ENCODE results near the gene PRKN.

The PRKN gene

GRCh38 chr6:162618448-162619002, 109.0 kb downstream of the PRKN start:
- no peak for DNase-seq (ENCODE audit: low spot score)

- DNase-seq (ENCODE audit: low spot score), result no peak
Measured at GRCh38 chr6:162615016-162615705, 112.4 kb downstream of the PRKN start.

GRCh38 chr6:162613310-162613709, 114.3 kb downstream of the PRKN start:
- DNase-seq (ENCODE audit: low spot score), result no peak

- DNase-seq (ENCODE audit: low spot score), result no peak
Measured at GRCh38 chr6:162612613-162613012, 115.0 kb downstream of the PRKN start.

GRCh38 chr6:162610351-162610750, 117.2 kb downstream of the PRKN start:
- no peak for DNase-seq (ENCODE audit: low spot score)

- no peak for DNase-seq (ENCODE audit: low spot score)
Measured at GRCh38 chr6:162605881-162606280, 121.7 kb downstream of the PRKN start.

- no peak for DNase-seq (ENCODE audit: low spot score)
Measured at GRCh38 chr6:162603231-162604015, 124.1 kb downstream of the PRKN start.

GRCh38 chr6:162602759-162603158, 124.8 kb downstream of the PRKN start:
- no peak for DNase-seq (ENCODE audit: low spot score)

GRCh38 chr6:162596676-162597075, 130.9 kb downstream of the PRKN start:
- DNase-seq (ENCODE audit: low spot score), result no peak

GRCh38 chr6:162591517-162591916, 136.0 kb downstream of the PRKN start:
- no peak for DNase-seq (ENCODE audit: low spot score)

- DNase-seq (ENCODE audit: low spot score), result no peak
Measured at GRCh38 chr6:162581988-162582780, 145.4 kb downstream of the PRKN start.

GRCh38 chr6:162580619-162581018, 146.9 kb downstream of the PRKN start:
- DNase-seq (ENCODE audit: low spot score), result no peak

- no peak for DNase-seq (ENCODE audit: low spot score)
Measured at GRCh38 chr6:162576016-162576415, 151.6 kb downstream of the PRKN start.

GRCh38 chr6:162572240-162572639, 155.3 kb downstream of the PRKN start:
- no peak for DNase-seq (ENCODE audit: low spot score)

GRCh38 chr6:162568266-162568665, 159.3 kb downstream of the PRKN start:
- no peak for DNase-seq (ENCODE audit: low spot score)

GRCh38 chr6:162562041-162562440, 165.5 kb downstream of the PRKN start:
- DNase-seq (ENCODE audit: low spot score), result no peak

GRCh38 chr6:162560891-162561290, 166.7 kb downstream of the PRKN start:
- DNase-seq (ENCODE audit: low spot score), result no peak

GRCh38 chr6:162554531-162554930, 173.0 kb downstream of the PRKN start:
- DNase-seq (ENCODE audit: low spot score), result no peak

GRCh38 chr6:162546905-162547304, 180.7 kb downstream of the PRKN start:
- DNase-seq (ENCODE audit: low spot score), result no peak

- no peak for DNase-seq (ENCODE audit: low spot score)
Measured at GRCh38 chr6:162543221-162543620, 184.3 kb downstream of the PRKN start.

- no peak for DNase-seq (ENCODE audit: low spot score)
Measured at GRCh38 chr6:162541019-162541601, 186.5 kb downstream of the PRKN start.

- DNase-seq (ENCODE audit: low spot score), result no peak
Measured at GRCh38 chr6:162539321-162539720, 188.2 kb downstream of the PRKN start.

Data from CD4-positive, alpha-beta T cell treated with Interleukin-6 at 100 ng/mL for 8 hours (primary cell).